ENCODE data around the gene CHD1. TPM values are rescaled to one million over a fixed set of nuclear protein-coding genes. Genes with fewer than 3 reads are reported as not detected.

Gene CHD1
- total RNA-seq, 1 experiment from 2014 or later: 41.8 TPM

- TF ChIP-seq IRF1 (CRISPR knock-in tag; IDR thresholded peaks at IDR 0.05): no peak
- TF ChIP-seq TEAD4 (CRISPR knock-in tag; IDR thresholded peaks at IDR 0.05): no peak
- TF ChIP-seq MYBL2 (CRISPR knock-in tag; IDR thresholded peaks at IDR 0.05): no peak
- no peak for TF ChIP-seq ATF6 (CRISPR knock-in tag; IDR thresholded peaks at IDR 0.05)
- Mint-ChIP-seq H3K4me1 (peaks cover 24% of the 10 kb centered on the region), H3K27ac (no peak overlapping the region), H3K36me3 (no peaks in the 10 kb centered on the region), H3K4me3 (no peak overlapping the region), H3K9me3 (no peaks in the 10 kb centered on the region), H3K27me3 (ENCODE audit: low read depth) (no peaks in the 10 kb centered on the region)
- ChIA-PET CTCF (no interaction called here), POLR2A (no interaction called here)
- no peak for ATAC-seq
- DNase-seq (ENCODE audit: low spot score): no peak
These were observed 12.5 kb upstream of the CHD1 start for GRCh38 chr5:98941131-98941883.

- Mint-ChIP-seq H3K27ac (peak overlapping the region; percentile 25; the same call in 1 of the 2 replicates), H3K27me3 (ENCODE audit: low read depth) (no peaks in the 10 kb centered on the region), H3K9me3 (no peaks in the 10 kb centered on the region), H3K36me3 (no peaks in the 10 kb centered on the region), H3K4me1 (peaks cover 24% of the 10 kb centered on the region), H3K4me3 (no peak overlapping the region)
- ChIA-PET CTCF (no interaction called here), POLR2A (no interaction called here)
- DNase-seq (ENCODE audit: low spot score) (no peak), ATAC-seq (no peak)
- TF ChIP-seq TP53 (CRISPR knock-in tag; IDR thresholded peaks at IDR 0.05): no peak
- no peak for TF ChIP-seq MXD4 (CRISPR knock-in tag; IDR thresholded peaks at IDR 0.05; ENCODE audit: borderline replicate concordance)
- TF ChIP-seq ZBTB43 (CRISPR knock-in tag; IDR thresholded peaks at IDR 0.05): no peak
- TF ChIP-seq ATF6 (CRISPR knock-in tag; IDR thresholded peaks at IDR 0.05): no peak
- no peak for TF ChIP-seq AFF4 (CRISPR knock-in tag; IDR thresholded peaks at IDR 0.05; ENCODE audit: borderline replicate concordance)
- TF ChIP-seq IRF1 (CRISPR knock-in tag; IDR thresholded peaks at IDR 0.05): no peak
- TF ChIP-seq ZNF425 (CRISPR knock-in tag; conservative IDR thresholded peaks at IDR 0.05): no peak
- TF ChIP-seq NR1H2 (CRISPR knock-in tag; IDR thresholded peaks at IDR 0.05): no peak
- TF ChIP-seq AR (CRISPR knock-in tag; IDR thresholded peaks at IDR 0.05): no peak
- no peak for TF ChIP-seq CDX4 (CRISPR knock-in tag; IDR thresholded peaks at IDR 0.05; ENCODE audit: borderline replicate concordance)
- TF ChIP-seq FOXP4 (CRISPR knock-in tag; IDR thresholded peaks at IDR 0.05): no peak
These were observed 11.8 kb upstream of the CHD1 start for GRCh38 chr5:98940581-98940980.

Data from WTC11 (cell line).